HepG2 (cell line): Measurements from ENCODE around the gene RTP3. TPM values are rescaled to one million over a fixed set of nuclear protein-coding genes. Genes with fewer than 3 reads are reported as not detected.

Experiments
- ATAC-seq: fragments of 200-7000 bp; cut with Tn5 transposase; 3 replicates; pipeline ENCODE4 v1.9.1; 2020; ENCODE audit warnings: mild to moderate bottlenecking, moderate library complexity
- BruUV-seq: library from RNA; stranded (reverse); fragments of 400-500 nt; replicated peaks from 2 replicates; lab custom pipeline; 2021; lab: Mats Ljungman, UMichigan
- CTCF ChIA-PET: fragments of 300-600 bp; formaldehyde crosslinking; extraction: SDS; loops from one replicate; lab custom pipeline; 2021; ENCODE audit warnings: low total read pairs, inconsistent platforms, low intra/inter-chr PET ratio; lab: Yijun Ruan, JAX
- POLR2A ChIA-PET: fragments of 350-600 bp; sonication (Branson Sonifier 250); formaldehyde crosslinking; loops from one replicate; lab custom pipeline; 2020; ENCODE audit warnings: antibody characterized with exemption, inconsistent platforms; lab: Yijun Ruan, JAX
- DNase-seq: peaks from one replicate; pipeline ENCODE4 v3.0.0-alpha.2; 2015; ENCODE audit warnings: low spot score
- FAIRE-seq: peaks from 3 replicates; lab custom pipeline; 2011; peaks lifted over from hg19 to GRCh38; lab: Jason Lieb, UNC
- H2AFZ ChIP-seq: one replicate; pipeline ENCODE4 v1.6.1; 2011; ENCODE audit warnings: low read length, inconsistent platforms
- H3K27ac ChIP-seq: fragments of 300-600 bp; 3 replicates; pipeline ENCODE4 v1.8.0; 2011; ENCODE audit warnings: mixed run types, mild to moderate bottlenecking, mixed read lengths, low read length, inconsistent platforms; ENCODE audit not compliant: insufficient read depth; ENCODE audit errors: extremely low read length
- H3K27me3 ChIP-seq, 2 experiments: fragments of 200-600 bp in 1 of 2; 2 replicates in 1 of 2; 3 replicates in 1 of 2; pipeline versions ENCODE4 v1.6.0 to v1.8.0; 2011; ENCODE audit warnings: low read length in 2 of 2, mild to moderate bottlenecking in 2 of 2, moderate library complexity in 2 of 2, inconsistent platforms in 1 of 2; ENCODE audit not compliant: insufficient read depth in 2 of 2, control insufficient read depth in 1 of 2
- H3K36me3 ChIP-seq, 2 experiments: fragments of 200-600 bp in 1 of 2; replicated peaks in 1 of 2; 2 replicates in 1 of 2; 3 replicates in 1 of 2; pipeline versions ENCODE4 v1.5.1 to v1.8.0; 2011; ENCODE audit warnings: low read length in 2 of 2, inconsistent platforms in 1 of 2; ENCODE audit not compliant: insufficient read depth in 2 of 2, control insufficient read depth in 1 of 2
- H3K4me1 ChIP-seq: 2 replicates; pipeline ENCODE4 v1.5.1; 2012; ENCODE audit warnings: low read length, inconsistent platforms; ENCODE audit not compliant: insufficient read depth
- H3K4me2 ChIP-seq: 2 replicates; pipeline ENCODE4 v1.6.0; 2011; ENCODE audit warnings: low read depth, low read length, inconsistent platforms
- H3K4me3 ChIP-seq, 3 experiments: fragments of 200-600 bp in 1 of 3; sonication (generic), shearing (Covaris generic) in 1 of 3; replicated peaks in 1 of 3; 2 replicates each; pipeline ENCODE4 v1.5.1; 2011 to 2016; ENCODE audit warnings: low read length in 3 of 3, inconsistent platforms in 2 of 3, low read depth in 2 of 3, mild to moderate bottlenecking in 2 of 3, control low read depth in 1 of 3, mixed read lengths in 1 of 3; ENCODE audit not compliant: insufficient read depth in 1 of 3
- H3K79me2 ChIP-seq: one replicate; pipeline ENCODE4 v1.6.1; 2011; ENCODE audit warnings: low read length, inconsistent platforms; ENCODE audit not compliant: insufficient read depth
- H3K9ac ChIP-seq: 2 replicates; pipeline ENCODE4 v1.6.0; 2011; ENCODE audit warnings: mild to moderate bottlenecking, low read depth, low read length, inconsistent platforms; ENCODE audit not compliant: insufficient read depth
- H3K9me3 ChIP-seq: 2 replicates; pipeline ENCODE4 v1.5.1; 2012; ENCODE audit warnings: mild to moderate bottlenecking, low read length
- H4K20me1 ChIP-seq: 2 replicates; pipeline ENCODE4 v1.6.0; 2011; ENCODE audit warnings: inconsistent platforms, mild to moderate bottlenecking, low read length, moderate library complexity; ENCODE audit not compliant: insufficient read depth
- ELK4 ChIP-seq: sonication (generic); formaldehyde crosslinking; IDR thresholded peaks from 2 replicates; pipeline ENCODE4 v1.9.0; 2021; ENCODE audit warnings: missing genetic modification reagents, borderline replicate concordance
- HDAC2 ChIP-seq: sonication (generic); formaldehyde crosslinking; IDR thresholded peaks from 2 replicates; pipeline ENCODE4 v1.4.0; 2020; ENCODE audit warnings: missing genetic modification reagents
- KLF11 ChIP-seq: IDR thresholded peaks from 2 replicates; pipeline ENCODE4 v1.6.1; 2016; ENCODE audit warnings: missing compliant biosample characterization
- PHF8 ChIP-seq: sonication (generic); formaldehyde crosslinking; IDR thresholded peaks from 2 replicates; pipeline ENCODE4 v1.5.0; 2020; ENCODE audit warnings: missing genetic modification reagents
- TMF1 ChIP-seq: sonication (generic); formaldehyde crosslinking; IDR thresholded peaks from 2 replicates; pipeline ENCODE4 v1.8.1; 2022; ENCODE audit warnings: low read depth, missing genetic modification reagents
- ZNF160 ChIP-seq: sonication (generic); formaldehyde crosslinking; IDR thresholded peaks from 2 replicates; pipeline ENCODE4 v1.8.0; 2022; ENCODE audit warnings: mild to moderate bottlenecking, inconsistent platforms, missing genetic modification reagents
- ZNF207 ChIP-seq: fragments of 450-650 bp; IDR thresholded peaks from 2 replicates; pipeline ENCODE4 v1.6.1; 2016; ENCODE audit warnings: antibody characterized with exemption, borderline replicate concordance
- ZNF570 ChIP-seq: sonication (generic); formaldehyde crosslinking; IDR thresholded peaks from 2 replicates; pipeline ENCODE4 v1.4.0; 2020; ENCODE audit warnings: mild to moderate bottlenecking, missing genetic modification reagents, borderline replicate concordance
- ZNF720 ChIP-seq: sonication (generic); formaldehyde crosslinking; IDR thresholded peaks from 2 replicates; pipeline ENCODE4 v1.4.0; 2020; ENCODE audit warnings: missing genetic modification reagents
- WGBS: methylation state at CpG from one replicate; pipeline ENCODE4 v1.1.6; 2017; ENCODE audit warnings: low lambda C conversion rate; 5-methylcytosine and 5-hydroxymethylcytosine counted together
- in situ Hi-C: cut with HindIII; loops from 2 replicates; pipeline ENCODE4 v1.10.0; 2017; ENCODE audit warnings: low pct_unique_long_range_greater_than_20kb; ENCODE audit not compliant: extremely low pct_ligation_motif_present
- intact Hi-C: fragments of 100-400 bp; cut with micrococcal nuclease; formaldehyde crosslinking; loops from one replicate; pipeline ENCODE4 v1.10.0; 2022; ENCODE audit not compliant: unreplicated experiment
- polyA plus RNA-seq, 8 experiments: library from polyadenylated mRNA; depleted of rRNA in 3 of 8; stranded (reverse) in 7 of 8; unstranded in 1 of 8; fragments of >200 nt; fragmentation: Illumina TruSeq in 4 of 8; extraction: Trizol in 4 of 8; gene quantifications; 2 replicates each; pipeline versions ENCODE4 v1.2.1 to v1.2.3, GENCODE V29; 2011 to 2016; ENCODE audit warnings: low read depth in 4 of 8, missing spikeins in 1 of 8, mixed read lengths in 1 of 8; ENCODE audit not compliant: insufficient read depth in 1 of 8
- total RNA-seq, 5 experiments: library from RNA; depleted of rRNA; stranded (reverse); fragments of >200 nt; fragmentation: Illumina TruSeq; extraction: Trizol; gene quantifications; 2 replicates each; pipeline ENCODE4 v1.2.3, GENCODE V29; 2016; ENCODE audit warnings: low read depth in 1 of 5
- TF ChIP-seq, protein P1 (sequence below): IDR thresholded peaks from 2 replicates; pipeline ENCODE4 v1.6.1; 2012; ENCODE audit warnings: low read depth, low read length, improper control_type of control experiment

Gene RTP3
- total and polyA plus RNA-seq, 2 of the 13 experiments (the other 11 are each of a cell fraction or from before 2014, with no cell fraction given) = 0.09 TPM; not detected in 1

DNA sequence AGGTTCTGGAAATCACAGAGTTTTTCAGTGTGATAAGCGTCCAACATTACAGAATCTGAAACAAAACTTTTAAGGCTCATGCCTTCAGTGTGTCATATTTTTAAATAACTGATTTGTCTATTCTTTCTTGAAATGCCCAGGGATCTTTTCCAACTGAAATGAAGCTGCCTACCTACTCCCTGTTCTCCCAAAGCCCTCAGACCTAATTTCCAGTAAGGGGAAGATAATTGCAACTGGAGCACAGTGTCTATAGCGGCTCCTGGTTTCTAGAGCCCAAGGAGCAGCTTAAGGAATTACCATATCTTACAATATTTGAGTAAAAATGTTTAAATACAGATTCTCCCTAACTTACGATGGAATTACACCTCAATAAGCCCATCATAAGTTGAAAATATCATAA is 35.3 kb downstream of the RTP3 start:
- H3K4me2 ChIP-seq = no peak overlapping the region
- no peak for ATAC-seq
- no peak overlapping the region for H3K27ac ChIP-seq
- no peaks in the 10 kb centered on the region for H3K36me3 ChIP-seq
- in situ Hi-C loops = no loop called here
- POLR2A ChIA-PET = no interaction called here
- no peaks in the 10 kb centered on the region; a peak in 1 of 5 replicates for H3K27me3 ChIP-seq
- no peaks in the 10 kb centered on the region for H3K4me1 ChIP-seq
- no peak for DNase-seq
- intact Hi-C loops = no loop called here
- no peak overlapping the region for H2AFZ ChIP-seq
- WGBS = 48% methylated on average over 3 of the region's 3 CpGs
- no peaks in the 10 kb centered on the region for H3K9me3 ChIP-seq
- no peak overlapping the region for H3K4me3 ChIP-seq
- no peaks in the 10 kb centered on the region for H3K79me2 ChIP-seq
- H3K9ac ChIP-seq = no peak overlapping the region
- BruUV-seq = no TSS peak
- no peak for TF ChIP-seq ZNF720 (CRISPR knock-in tag)
- TF ChIP-seq PHF8 (CRISPR knock-in tag) = no peak
- TF ChIP-seq HDAC2 (CRISPR knock-in tag) = no peak
- no peak for TF ChIP-seq ZNF160
- TF ChIP-seq KLF11 (CRISPR knock-in tag) = no peak
- no peak for TF ChIP-seq ZNF570 (CRISPR knock-in tag)
- no peak for TF ChIP-seq ZNF207
- no peak for TF ChIP-seq ELK4 (CRISPR knock-in tag)
- TF ChIP-seq, protein P1, sequence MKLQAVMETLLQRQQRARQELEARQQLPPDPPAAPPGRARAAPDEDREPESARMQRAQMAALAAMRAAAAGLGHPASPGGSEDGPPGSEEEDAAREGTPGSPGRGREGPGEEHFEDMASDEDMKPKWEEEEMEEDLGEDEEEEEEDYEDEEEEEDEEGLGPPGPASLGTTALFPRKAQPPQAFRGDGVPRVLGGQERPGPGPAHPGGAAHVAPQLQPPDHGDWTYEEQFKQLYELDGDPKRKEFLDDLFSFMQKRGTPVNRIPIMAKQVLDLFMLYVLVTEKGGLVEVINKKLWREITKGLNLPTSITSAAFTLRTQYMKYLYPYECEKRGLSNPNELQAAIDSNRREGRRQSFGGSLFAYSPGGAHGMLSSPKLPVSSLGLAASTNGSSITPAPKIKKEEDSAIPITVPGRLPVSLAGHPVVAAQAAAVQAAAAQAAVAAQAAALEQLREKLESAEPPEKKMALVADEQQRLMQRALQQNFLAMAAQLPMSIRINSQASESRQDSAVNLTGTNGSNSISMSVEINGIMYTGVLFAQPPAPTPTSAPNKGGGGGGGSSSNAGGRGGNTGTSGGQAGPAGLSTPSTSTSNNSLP = no peak
- no peak for TF ChIP-seq TMF1
- TF ChIP-seq, all 625 proteins: peak for 0
- CTCF ChIA-PET = no interaction called here
- FAIRE-seq = no peak
- H4K20me1 ChIP-seq = no peaks in the 10 kb centered on the region
